Measurements from ENCODE around the gene SLC25A29. TPM values are rescaled to one million over a fixed set of nuclear protein-coding genes. Genes with fewer than 3 reads are reported as not detected.
A peak's percentile ranks its signal among the peaks of the same experiment; 100 is the strongest.

SLC25A29 gene
- total and polyA plus RNA-seq, 8 donors = 56.0 to 105 (median 80.5) TPM

- Histone ChIP-seq H3K4me1 (peaks cover 22 to 68% of the 10 kb centered on the region in 2 donors), H3K36me3 (peaks cover 0 to 11% of the 10 kb centered on the region in 2 donors), H3K9me3 (no peaks in the 10 kb centered on the region), H3K27me3 (no peaks in the 10 kb centered on the region), H3K4me3 (no peak overlapping the region), H3K27ac (peak overlapping the region; percentile 30 to 46)
- TF ChIP-seq CTCF (IDR thresholded peaks at IDR 0.05) = no peak
- peak in 1 of 4 donors; percentile 64 for DNase-seq
- intact Hi-C loops (cut with DNase I) = no loop called here
- ATAC-seq = peak; percentile 20
Measured at GRCh38 chr14:100281286-100282082, 24.8 kb downstream of the SLC25A29 start.

- H3K36me3 ChIP-seq = peaks cover 0 to 21% of the 10 kb centered on the region in 2 donors
- H3K27me3 ChIP-seq = no peaks in the 10 kb centered on the region
- no peak for TF ChIP-seq CTCF (IDR thresholded peaks at IDR 0.05)
- DNase-seq (no peak), ATAC-seq (no peak)
- H3K4me1 ChIP-seq = peaks cover 17 to 72% of the 10 kb centered on the region in 2 donors
- H3K27ac ChIP-seq = peak overlapping the region in 1 of 2 donors; percentile 18
- no peaks in the 10 kb centered on the region for H3K9me3 ChIP-seq
- intact Hi-C loops (cut with DNase I) = no loop called here
- no peak overlapping the region for H3K4me3 ChIP-seq
Measured at GRCh38 chr14:100279563-100279962, 26.7 kb downstream of the SLC25A29 start.

GRCh38 chr14:100279133-100279532, 27.1 kb downstream of the SLC25A29 start:
- ATAC-seq (no peak), DNase-seq (no peak)
- no peak for TF ChIP-seq CTCF (IDR thresholded peaks at IDR 0.05)
- Histone ChIP-seq H3K4me1 (peaks cover 16 to 68% of the 10 kb centered on the region in 2 donors), H3K36me3 (peaks cover 0 to 21% of the 10 kb centered on the region in 2 donors), H3K9me3 (no peaks in the 10 kb centered on the region), H3K27me3 (no peaks in the 10 kb centered on the region), H3K27ac (peak overlapping the region in 1 of 2 donors; percentile 33), H3K4me3 (no peak overlapping the region)
- intact Hi-C loops (cut with DNase I) = no loop called here

GRCh38 chr14:100278702-100279101, 27.5 kb downstream of the SLC25A29 start:
- H3K9me3 ChIP-seq = no peaks in the 10 kb centered on the region
- H3K36me3 ChIP-seq = peaks cover 0 to 21% of the 10 kb centered on the region in 2 donors
- no peak for TF ChIP-seq CTCF (IDR thresholded peaks at IDR 0.05)
- DNase-seq (peak in 2 of 4 donors; percentile 29 to 69), ATAC-seq (peak; percentile 75)
- H3K27ac ChIP-seq = peak overlapping the region in 1 of 2 donors; percentile 33
- no peak overlapping the region for H3K4me3 ChIP-seq
- intact Hi-C loops (cut with DNase I) = no loop called here
- peaks cover 16 to 68% of the 10 kb centered on the region in 2 donors for H3K4me1 ChIP-seq
- H3K27me3 ChIP-seq = no peaks in the 10 kb centered on the region

GRCh38 chr14:100275214-100275613, 31.0 kb downstream of the SLC25A29 start:
- no peak for TF ChIP-seq CTCF (IDR thresholded peaks at IDR 0.05)
- Histone ChIP-seq H3K36me3 (peaks cover 0 to 21% of the 10 kb centered on the region in 2 donors), H3K27ac (no peak overlapping the region), H3K4me3 (no peak overlapping the region), H3K4me1 (peaks cover 10 to 69% of the 10 kb centered on the region in 2 donors), H3K9me3 (no peaks in the 10 kb centered on the region), H3K27me3 (no peaks in the 10 kb centered on the region)
- DNase-seq = no peak
- intact Hi-C loops (cut with DNase I) = no loop called here
- no peak for ATAC-seq

All from left lung (tissue), 10 donors.